GM21723 (cell line): Measurements from ENCODE around the gene AKT1S1.
"Not testable (repeated sequence)": the region's sequence is repeated elsewhere in the genome, so short reads cannot be mapped to it uniquely, and the experiment has no call there.

Experiments
- ATAC-seq: cut with Tn5 transposase; IDR thresholded peaks from one replicate; pipeline ENCODE4 v1.9.1; 2021; ENCODE audit warnings: mild to moderate bottlenecking, moderate library complexity; ENCODE audit not compliant: unreplicated experiment

The AKT1S1 gene

DNA sequence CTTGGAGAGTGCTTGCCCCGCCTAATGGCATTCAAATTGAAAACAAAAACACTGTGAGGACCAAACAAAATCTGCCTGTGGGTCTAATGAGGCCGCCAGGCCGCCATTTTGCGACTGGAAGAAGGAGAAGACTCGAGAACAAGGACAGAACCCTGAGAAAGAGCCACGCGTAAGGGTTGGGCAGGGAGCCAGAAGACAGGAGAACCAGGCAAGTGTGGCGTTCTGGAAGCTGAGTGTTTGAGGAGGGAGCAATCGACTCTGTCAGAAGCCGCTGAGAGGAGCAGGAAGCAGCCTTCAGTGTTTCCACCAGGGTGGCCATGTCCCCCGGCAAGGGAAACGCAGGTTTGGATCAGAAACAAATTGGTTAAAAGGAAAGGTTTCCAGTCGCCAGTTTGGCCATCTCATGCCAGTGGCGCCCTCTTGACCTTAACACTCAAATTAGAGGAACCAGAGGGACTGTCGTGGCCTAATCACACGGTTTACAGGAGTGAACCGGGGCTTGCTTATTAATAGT lies 36.4 kb downstream of the AKT1S1 start:
- ATAC-seq: no peak

DNA sequence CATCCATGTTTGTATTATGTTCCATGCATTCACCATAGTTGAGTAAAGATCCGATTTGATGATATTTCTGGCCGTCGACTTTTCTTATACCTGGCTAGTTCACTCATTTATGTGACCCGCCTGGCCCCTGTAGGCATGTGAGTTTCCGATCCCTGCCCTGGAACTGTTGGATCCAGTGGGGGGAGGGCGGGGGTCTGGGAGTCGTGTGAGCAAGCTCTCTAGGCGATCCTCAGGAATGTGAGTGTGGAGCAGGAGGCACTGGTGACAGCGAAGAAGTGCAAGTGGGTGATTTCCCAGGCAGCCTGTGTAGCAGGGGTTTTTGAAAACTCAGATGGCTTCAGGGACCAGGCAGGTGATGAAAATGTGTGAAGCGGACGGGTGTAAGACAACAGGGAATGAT lies 36.8 kb downstream of the AKT1S1 start:
- no peak for ATAC-seq

DNA sequence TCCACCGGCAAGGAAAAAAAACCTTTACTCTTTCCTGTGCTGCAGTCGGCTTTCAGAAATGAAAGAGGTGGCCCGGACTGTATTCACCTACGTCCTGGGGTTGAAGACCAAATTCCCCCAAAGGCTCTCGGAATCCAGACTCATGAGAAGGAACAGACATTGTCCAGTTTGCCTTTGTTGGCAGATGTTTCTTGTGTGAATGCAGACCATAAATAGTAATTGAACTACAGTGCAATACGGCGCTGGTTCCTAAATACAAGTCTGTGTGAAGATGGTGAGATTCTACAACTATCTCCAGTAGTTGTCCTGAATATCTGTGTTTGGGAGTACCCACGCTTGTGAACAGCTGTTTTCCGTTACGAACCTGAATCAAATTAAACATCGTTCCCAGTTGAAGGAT lies 37.4 kb downstream of the AKT1S1 start:
- ATAC-seq: no peak

DNA sequence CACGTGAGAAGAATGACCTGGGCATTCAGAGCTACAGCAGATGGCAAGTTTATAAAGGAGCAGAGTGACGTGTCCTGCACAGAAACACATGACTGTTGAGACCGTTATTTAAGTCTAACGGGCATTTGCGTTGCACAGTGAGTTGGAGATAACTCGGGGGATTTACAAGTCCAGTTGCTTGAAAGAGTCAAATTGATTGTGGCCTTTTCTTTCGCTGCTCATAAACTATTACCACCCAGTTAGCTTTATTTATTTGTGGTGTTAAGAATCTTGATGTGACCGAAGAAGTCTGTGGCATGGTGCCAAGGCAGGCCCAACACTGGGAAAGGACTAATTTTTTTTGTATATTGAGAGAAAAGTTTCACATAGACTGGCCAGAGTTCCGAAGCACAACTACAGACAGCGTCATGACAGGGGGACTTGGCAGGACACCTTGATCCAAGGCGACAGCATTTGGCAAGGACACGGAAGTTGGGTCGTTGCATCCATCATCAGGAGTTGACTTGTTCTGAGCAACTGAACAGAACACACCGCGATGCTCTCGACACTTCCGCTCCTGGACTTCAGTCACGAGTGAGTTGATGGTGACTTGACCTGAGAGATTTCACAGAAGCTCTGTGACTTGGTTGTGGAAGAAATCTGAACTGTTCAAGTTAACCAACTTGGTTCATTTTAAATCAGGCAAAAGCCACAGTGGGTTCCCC lies 38.1 kb downstream of the AKT1S1 start:
- no peak for ATAC-seq

DNA sequence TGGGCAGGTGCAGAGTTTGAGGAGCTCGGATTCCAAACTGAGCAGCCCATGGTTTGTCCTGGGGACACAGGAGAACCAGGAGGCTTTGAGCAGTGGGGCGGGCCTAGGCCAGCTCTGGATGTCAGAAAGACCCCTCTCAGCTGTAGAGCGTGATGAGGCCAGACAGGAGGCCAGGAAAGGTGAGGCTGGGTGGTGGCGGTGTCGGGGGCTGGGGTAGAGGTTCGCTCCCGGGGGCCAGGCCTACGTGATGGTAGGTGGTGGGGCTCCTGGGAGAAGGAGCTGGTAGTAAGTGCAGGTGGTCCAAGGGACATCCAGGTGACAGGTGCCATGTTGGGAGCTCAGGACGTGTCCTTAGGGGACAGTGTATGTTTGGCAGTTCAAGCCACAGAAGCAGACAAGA lies 39.7 kb downstream of the AKT1S1 start:
- no peak for ATAC-seq

DNA sequence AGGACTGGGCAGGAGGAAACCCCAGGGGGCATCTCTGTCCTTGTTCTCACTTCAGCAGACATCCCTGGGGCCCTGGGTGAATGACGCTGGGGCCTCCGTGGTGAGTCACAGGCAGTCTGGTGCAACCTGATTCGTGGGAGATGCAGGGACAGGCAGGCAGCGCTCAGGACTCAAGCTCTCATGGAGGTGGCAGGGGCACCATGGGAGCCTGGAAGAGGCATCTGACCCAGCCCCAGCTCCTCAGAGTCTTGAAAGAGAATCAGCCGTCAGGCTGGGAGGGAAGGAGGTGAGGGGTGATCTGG lies 40.2 kb downstream of the AKT1S1 start:
- ATAC-seq: no peak

DNA sequence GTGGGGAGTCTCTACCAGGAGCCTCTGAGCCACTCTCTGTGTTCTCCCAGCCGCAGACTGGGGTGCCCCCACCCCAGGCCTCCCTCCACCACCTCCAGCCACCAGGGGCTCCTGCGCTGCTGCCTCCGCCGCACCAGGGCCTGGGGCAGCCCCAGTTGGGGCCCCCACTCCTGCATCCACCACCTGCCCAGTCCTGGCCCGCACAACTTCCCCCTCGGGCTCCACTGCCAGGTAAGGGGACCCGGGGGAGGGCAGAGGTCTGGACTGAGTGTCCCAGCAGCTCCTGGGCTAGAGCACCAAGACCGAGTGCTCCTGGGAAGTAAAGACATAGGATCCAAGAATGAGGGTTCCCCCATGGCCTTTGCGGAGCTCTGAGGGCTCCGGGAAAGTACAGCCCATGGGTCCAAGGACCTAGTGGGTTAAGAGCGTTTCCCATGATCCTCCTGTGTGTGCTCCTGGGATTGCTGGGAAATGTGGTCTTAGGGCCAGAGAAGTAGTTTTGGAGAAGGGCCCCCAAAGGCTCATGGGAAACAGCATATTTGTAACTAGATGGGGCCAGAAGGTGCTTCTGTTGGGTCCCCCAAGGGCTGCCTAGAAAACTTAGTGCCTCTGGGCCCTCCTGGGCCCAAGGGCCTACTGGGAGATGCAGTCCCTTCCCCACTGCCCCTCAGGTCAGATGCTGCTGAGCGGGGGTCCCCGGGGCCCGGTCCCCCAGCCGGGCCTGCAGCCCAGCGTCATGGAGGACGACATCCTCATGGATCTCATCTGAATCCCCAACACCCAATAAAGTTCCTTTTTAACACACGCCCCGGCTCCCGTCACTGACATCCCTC lies 40.8 kb downstream of the AKT1S1 start:
- ATAC-seq: no peak

DNA sequence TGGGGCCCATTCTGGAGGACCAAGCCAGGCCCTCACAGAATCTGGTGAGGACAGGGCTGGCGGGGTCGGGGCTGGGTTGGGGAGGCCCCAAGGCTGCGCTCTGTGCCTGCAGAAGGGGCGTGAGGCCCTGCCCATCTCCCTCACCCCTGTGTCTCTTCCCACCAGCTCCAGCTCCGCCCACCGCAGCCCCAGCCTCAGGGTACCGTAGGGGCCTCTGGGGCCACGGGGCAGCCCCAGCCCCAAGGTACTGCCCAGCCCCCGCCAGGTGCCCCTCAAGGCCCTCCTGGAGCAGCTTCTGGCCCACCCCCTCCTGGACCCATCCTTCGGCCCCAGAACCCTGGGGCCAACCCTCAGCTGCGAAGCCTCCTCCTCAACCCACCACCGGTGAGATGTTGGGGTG lies 41.6 kb downstream of the AKT1S1 start:
- no peak for ATAC-seq

DNA sequence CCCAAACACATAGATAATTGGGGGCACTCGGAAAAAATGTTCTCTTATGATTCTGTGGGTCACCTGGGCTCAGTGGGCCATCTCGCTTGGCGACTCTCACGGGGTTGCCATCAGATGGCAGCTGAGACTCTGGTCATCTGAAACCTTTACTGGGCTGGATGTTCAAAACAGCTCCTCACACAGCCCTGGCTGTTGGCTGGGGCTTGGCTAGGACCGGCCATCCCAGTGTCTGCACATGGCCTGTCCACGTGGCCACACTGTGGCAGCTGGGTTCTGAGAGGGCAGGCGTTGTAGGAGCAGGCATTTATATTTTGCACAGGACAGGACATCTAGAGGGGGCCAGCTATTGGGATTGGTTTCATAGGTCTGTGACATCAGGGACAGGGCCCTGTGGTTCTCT lies 43.6 kb downstream of the AKT1S1 start:
- no peak for ATAC-seq

DNA sequence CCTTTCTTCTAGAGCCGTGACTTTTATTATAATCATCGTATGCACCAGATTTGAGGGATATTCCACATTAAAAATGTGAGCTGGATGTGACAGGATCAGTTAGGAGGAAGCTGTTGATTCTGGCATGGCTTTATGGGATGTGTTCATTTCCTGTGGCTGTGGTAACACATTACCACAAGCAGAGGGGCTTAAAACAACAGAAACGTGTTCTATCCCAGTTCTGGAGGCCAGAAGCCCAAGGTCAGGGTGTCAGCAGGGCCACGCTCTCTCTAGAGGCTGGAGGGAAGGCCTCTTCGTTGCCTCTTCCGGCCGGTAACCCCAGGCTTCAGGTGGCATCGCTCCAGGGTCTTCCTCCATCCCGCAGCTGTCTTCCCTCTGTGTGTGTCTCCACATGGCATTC lies 44.6 kb downstream of the AKT1S1 start:
- no peak for ATAC-seq

DNA sequence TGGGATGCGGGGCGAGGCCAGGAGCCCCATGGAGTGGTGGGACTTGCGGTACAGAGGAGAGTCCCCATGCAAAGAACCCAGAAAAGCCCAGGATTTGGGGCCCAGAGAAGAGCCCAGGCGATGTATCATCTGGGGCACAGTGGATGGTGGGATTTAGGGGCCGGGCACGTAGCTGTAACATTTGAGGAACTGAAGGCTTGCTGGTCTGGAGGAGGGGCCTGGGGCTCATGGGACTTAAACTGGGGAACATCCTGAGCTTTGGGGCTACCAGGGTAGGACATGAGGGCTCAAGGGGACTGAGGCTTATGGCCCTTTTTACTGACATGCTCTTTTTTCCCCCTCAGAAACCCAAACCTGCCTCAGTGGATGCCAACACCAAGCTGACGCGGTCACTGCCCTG lies 45.6 kb downstream of the AKT1S1 start:
- ATAC-seq: no peak

DNA sequence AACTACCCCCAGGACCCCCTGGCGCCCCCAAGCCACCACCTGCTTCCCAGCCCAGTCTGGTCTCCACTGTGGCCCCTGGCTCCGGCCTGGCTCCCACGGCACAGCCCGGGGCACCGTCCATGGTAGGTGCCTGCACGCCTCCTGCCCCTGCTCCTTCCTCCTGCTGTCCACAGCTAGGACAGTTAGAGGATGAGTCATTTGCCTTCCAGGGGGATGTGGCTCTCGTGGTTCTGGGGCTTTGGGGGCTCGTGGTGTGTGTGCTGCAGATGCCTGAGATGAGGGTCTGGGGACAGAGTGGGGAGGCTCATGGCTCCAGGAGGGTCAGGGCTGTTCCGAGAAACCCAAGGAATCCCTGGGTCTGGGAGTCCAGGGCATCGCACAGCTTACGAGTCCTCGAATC lies 46.4 kb downstream of the AKT1S1 start:
- ATAC-seq: no peak

DNA sequence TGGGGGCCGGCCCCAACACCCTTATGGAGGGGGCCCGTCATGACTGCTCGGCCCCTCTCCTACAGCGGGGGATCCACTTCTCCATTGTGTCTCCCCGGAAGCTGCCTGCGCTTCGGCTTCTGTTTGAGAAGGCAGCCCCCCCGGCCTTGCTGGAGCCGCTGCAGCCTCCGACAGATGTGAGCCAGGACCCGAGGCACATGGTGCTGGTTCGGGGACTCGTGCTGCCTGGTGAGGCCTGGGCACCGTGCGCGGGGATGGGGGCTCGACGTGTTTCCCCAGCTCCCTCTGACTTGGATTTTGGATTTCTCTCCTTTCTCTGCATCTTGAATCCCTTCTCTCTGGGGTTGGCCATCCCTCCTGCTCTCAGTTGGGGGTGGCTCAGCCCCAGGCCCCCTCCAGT lies 47.4 kb downstream of the AKT1S1 start:
- no peak for ATAC-seq

DNA sequence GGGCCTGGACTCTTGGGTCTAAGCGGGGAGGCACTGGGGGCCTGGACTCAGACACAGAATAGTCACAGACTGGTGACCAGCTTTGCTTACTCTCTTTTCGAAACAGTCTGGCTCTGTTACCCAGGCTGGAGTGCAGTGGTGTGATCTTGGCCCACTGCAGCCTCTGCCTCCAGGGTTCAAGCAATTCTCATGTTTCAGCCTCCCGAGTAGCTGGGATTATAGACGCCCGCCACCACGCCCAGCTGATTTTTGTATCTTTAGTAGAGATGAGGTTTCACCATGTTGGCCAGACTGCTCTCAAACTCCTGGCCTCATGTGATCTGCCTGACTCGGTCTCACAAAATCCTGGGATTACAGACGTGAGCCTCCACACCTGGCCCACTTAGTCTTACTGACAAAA lies 48.0 kb downstream of the AKT1S1 start:
- no peak for ATAC-seq

DNA sequence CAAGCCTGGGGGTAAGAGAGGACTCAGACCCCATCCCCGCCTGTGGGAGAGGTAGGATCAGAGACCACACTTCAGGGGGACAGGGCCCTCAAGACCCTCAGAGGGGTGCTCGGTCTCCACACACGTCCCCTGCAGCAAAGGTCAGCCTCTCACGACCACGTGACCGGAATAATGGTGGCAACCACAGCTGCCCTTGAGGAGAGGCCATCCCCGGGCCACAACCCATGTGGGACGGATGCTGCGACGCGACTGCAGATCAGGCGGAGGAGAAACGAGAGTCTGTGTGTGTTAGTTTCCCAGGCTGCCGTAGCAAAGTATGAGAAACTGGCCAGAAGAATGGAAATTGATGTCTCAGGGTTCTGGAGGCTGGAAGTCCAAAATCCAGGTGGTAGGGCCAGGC lies 50.1 kb downstream of the AKT1S1 start:
- ATAC-seq: no peak

DNA sequence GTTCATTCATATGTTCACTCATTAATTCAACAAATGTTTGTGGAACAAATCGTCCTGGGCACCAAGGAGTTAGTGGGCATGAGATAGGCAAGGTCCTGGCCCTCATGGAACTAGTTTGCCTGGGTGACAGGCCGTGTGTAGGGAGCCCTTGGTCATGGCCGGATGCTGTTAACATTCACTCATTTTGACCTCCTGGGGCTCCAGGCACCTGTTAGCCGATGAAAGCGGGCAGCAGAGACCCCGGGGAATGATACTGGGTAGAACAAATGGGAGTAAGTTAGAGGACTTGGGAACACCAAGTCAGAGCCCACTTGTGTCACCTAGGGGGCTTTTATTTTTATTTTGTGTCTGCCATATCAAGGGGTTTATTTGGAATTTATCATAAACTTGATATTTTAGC lies 52.5 kb downstream of the AKT1S1 start:
- no peak for ATAC-seq

DNA sequence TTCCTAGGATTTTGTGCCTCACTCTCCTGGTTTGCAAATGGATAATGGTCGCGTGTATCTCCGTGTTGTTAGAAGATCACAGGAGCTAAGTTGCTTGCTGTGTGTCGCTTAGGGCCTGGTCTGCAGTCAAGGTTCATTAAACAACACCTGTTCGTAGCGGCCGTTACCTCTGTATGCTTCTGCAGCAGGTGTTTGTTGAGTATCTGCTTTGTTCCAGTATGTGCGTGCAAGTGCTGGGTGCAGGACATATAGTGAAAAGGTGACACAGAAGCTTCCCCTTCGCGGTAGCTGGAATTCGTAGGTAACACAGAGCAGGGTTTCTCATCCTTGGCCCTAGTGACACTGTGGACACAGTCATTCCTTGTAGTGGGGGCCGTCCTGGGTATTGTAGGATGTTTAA lies 53.7 kb downstream of the AKT1S1 start:
- ATAC-seq: no peak

DNA sequence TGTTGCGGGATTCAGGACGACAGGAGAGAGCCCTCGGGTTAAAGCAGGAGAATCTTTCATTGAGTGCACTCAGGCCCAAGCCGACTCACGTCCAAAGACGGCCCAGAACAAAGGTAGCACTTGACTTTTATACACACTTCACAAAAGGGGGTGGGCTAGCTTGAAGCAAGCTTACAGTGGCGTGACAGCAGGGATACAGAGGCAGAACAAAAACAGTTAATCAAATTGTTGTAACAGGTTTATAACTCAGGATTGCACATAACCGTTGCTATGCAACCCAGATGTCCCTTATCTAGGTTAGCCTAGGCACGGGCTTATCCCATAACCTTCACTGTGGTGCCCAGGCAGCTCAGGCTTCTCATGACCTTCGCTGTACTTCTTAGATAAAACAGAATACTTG lies 57.0 kb downstream of the AKT1S1 start:
- ATAC-seq: no peak

DNA sequence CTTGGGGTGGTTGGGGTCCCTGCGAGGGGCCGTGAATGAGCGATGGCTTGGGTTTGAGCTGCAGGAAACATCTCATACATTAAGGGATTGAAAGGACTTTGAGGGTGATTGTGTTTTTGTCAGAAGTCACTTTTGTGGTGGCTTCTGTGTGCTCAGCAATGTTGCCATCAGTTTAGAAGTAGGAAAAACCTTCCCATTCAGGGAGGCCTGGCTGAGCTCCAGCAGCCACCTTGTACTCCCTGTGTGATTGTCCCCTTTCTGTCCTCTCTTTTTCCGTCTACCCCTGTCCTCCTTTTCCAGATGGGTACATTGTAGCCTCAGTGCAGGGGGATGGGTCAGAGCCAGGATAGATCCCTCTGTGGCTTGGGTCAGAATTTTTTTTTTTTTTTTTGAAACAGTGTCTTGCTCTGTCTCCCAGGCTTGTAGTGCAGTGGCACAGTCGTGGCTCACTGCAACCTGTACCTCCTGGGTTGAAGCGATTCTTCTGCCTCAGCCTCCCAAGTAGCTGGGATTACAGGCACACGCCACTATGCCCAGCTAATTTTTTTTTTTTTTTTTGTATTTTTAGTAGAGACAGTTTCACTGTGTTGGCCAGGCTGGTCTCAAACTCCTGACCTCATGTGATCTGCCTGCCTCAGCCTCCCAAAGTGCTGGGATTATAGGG lies 57.6 kb downstream of the AKT1S1 start:
- ATAC-seq: not testable (repeated sequence)
